Smooth muscle cell (in vitro differentiated cells): ENCODE results near the gene GHDC. TPM values are rescaled to one million over a fixed set of nuclear protein-coding genes. Genes with fewer than 3 reads are reported as not detected.
"Not testable (repeated sequence)": the region's sequence is repeated elsewhere in the genome, so short reads cannot be mapped to it uniquely, and the experiment has no call there.

Experiments
- DNase-seq: peaks from one replicate; lab custom pipeline; 2025; ENCODE audit not compliant: unreplicated experiment; lab: John Stamatoyannopoulos, UW
- H2AFZ ChIP-seq: fragments of 200-600 bp; sonication (generic); 2 replicates; pipeline ENCODE4 v1.6.0; 2016; ENCODE audit warnings: antibody characterized with exemption, low read depth, mild to moderate bottlenecking
- H3F3A ChIP-seq: fragments of 200-600 bp; sonication (generic); 2 replicates; pipeline ENCODE4 v1.6.0; 2017; ENCODE audit warnings: antibody characterized with exemption, low read depth
- H3K27ac ChIP-seq: fragments of 200-600 bp; sonication (generic); 2 replicates; pipeline ENCODE4 v1.5.1; 2016; ENCODE audit warnings: low read depth, mild to moderate bottlenecking
- H3K27me3 ChIP-seq: fragments of 200-600 bp; sonication (generic); 2 replicates; pipeline ENCODE4 v1.6.1; 2016; ENCODE audit warnings: low read depth, mild to moderate bottlenecking
- H3K36me3 ChIP-seq: fragments of 200-600 bp; sonication (generic); 2 replicates; pipeline ENCODE4 v1.5.1; 2016; ENCODE audit warnings: low read depth
- H3K4me1 ChIP-seq: fragments of 200-600 bp; sonication (generic); 2 replicates; pipeline ENCODE4 v1.5.1; 2016; ENCODE audit warnings: low read depth
- H3K4me2 ChIP-seq: fragments of 200-600 bp; sonication (generic); 2 replicates; pipeline ENCODE4 v1.6.0; 2016; ENCODE audit warnings: mild to moderate bottlenecking
- H3K4me3 ChIP-seq: fragments of 200-600 bp; sonication (generic); 2 replicates; pipeline ENCODE4 v1.5.1; 2016; ENCODE audit warnings: mild to moderate bottlenecking
- H3K79me2 ChIP-seq: fragments of 200-600 bp; sonication (generic); 2 replicates; pipeline ENCODE4 v1.6.0; 2016; ENCODE audit warnings: low read depth, mild to moderate bottlenecking
- H3K9ac ChIP-seq: fragments of 200-600 bp; sonication (generic); 2 replicates; pipeline ENCODE4 v1.6.0; 2016; ENCODE audit warnings: low read depth
- H3K9me3 ChIP-seq: fragments of 200-600 bp; sonication (generic); replicated peaks from 2 replicates; pipeline ENCODE4 v1.5.1; 2016; ENCODE audit warnings: low read depth
- H4K20me1 ChIP-seq: fragments of 200-600 bp; sonication (generic); 2 replicates; pipeline ENCODE4 v1.6.0; 2016; ENCODE audit warnings: low read depth
- WGBS: methylation state at CpG from one replicate; pipeline ENCODE4 v1.1.7; 2016; ENCODE audit warnings: low lambda C conversion rate; 5-methylcytosine and 5-hydroxymethylcytosine counted together
- polyA plus RNA-seq: library from polyadenylated mRNA; unstranded; fragments of >200 nt; fragmentation: Nextera tagmentation; extraction: Ambion mirVana; gene quantifications from 2 replicates; pipeline ENCODE4 v1.2.1, GENCODE V29; 2016
- total RNA-seq: library from RNA; depleted of rRNA; stranded (reverse); fragments of >200 nt; gene quantifications from 2 replicates; pipeline ENCODE4 v1.2.3, GENCODE V29; 2014
- TF ChIP-seq, protein P1 (sequence below): fragments of 200-600 bp; sonication (generic); IDR thresholded peaks from 2 replicates; pipeline ENCODE4 v1.5.1; 2017; ENCODE audit warnings: borderline replicate concordance, mild to moderate bottlenecking, antibody characterized with exemption; ENCODE audit not compliant: insufficient read depth, poor library complexity, severe bottlenecking

Gene GHDC
- total and polyA plus RNA-seq, 2 experiments from 2014 or later = 4.8 to 11.5 TPM

DNA sequence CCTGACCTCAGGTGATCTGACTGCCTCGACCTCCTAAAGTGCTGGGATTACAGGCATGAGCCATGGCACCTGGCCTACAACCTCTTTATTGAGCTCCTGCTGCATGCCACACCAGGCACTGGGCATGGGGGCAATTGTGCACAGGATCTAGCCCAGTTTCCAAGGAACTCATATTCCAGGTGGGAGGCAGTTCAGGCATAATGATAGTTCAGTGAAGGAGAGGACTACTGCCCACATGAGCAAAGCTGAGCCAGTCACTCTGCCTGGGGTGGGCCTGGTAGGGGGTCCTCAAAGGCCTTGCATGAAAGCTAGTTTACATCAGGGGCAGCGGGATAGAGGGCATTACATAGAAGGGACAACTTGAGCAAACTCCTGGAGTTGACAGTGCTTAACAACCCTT, 6.5 kb downstream of the GHDC start:
- no peaks in the 10 kb centered on the region for H4K20me1 ChIP-seq
- no peaks in the 10 kb centered on the region for H3K9me3 ChIP-seq
- no peak for DNase-seq
- H3K27ac ChIP-seq = no peak overlapping the region
- H3K4me2 ChIP-seq = no peak overlapping the region
- H3K9ac ChIP-seq = no peak overlapping the region
- peaks cover 1% of the 10 kb centered on the region for H3K27me3 ChIP-seq
- no peaks in the 10 kb centered on the region for H3K36me3 ChIP-seq
- H3F3A ChIP-seq = no peaks in the 10 kb centered on the region
- 98% methylated on average over 2 of the region's 2 CpGs for WGBS
- TF ChIP-seq, protein P1, sequence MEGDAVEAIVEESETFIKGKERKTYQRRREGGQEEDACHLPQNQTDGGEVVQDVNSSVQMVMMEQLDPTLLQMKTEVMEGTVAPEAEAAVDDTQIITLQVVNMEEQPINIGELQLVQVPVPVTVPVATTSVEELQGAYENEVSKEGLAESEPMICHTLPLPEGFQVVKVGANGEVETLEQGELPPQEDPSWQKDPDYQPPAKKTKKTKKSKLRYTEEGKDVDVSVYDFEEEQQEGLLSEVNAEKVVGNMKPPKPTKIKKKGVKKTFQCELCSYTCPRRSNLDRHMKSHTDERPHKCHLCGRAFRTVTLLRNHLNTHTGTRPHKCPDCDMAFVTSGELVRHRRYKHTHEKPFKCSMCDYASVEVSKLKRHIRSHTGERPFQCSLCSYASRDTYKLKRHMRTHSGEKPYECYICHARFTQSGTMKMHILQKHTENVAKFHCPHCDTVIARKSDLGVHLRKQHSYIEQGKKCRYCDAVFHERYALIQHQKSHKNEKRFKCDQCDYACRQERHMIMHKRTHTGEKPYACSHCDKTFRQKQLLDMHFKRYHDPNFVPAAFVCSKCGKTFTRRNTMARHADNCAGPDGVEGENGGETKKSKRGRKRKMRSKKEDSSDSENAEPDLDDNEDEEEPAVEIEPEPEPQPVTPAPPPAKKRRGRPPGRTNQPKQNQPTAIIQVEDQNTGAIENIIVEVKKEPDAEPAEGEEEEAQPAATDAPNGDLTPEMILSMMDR = no peak
- H3K79me2 ChIP-seq = no peaks in the 10 kb centered on the region
- no peak overlapping the region for H2AFZ ChIP-seq
- peaks cover 15% of the 10 kb centered on the region for H3K4me1 ChIP-seq
- no peak overlapping the region for H3K4me3 ChIP-seq

DNA sequence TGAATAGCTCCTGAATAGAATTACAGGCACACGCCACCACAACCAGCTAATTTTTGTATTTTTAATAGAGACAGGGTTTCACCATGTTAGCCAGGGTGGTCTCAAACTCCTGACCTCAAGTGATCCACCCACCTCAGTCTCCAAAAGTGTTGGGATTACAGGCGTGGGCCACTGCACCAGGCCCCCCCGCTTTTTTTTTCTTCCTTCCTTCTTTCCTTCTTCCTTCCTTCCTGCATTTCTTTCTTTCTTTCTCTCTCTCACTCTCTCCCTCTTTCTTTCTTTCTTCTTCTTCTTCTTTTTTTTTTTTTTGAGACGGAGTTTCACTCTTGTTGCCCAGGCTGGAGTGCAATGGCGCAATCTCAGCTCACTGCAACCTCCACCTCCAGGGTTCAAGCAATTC, 8.1 kb downstream of the GHDC start:
- H2AFZ ChIP-seq, H3K9me3 ChIP-seq, H3K27ac ChIP-seq, H3F3A ChIP-seq, DNase-seq, H3K36me3 ChIP-seq, H3K79me2 ChIP-seq, H4K20me1 ChIP-seq, H3K4me3 ChIP-seq, H3K4me2 ChIP-seq, H3K9ac ChIP-seq: not testable (repeated sequence)
- whole genome bisulfite sequencing = 87% methylated on average over 5 of the region's 5 CpGs
- Histone ChIP-seq H3K27me3 (peaks cover 18% of the 10 kb centered on the region), H3K4me1 (peaks cover 15% of the 10 kb centered on the region)

DNA sequence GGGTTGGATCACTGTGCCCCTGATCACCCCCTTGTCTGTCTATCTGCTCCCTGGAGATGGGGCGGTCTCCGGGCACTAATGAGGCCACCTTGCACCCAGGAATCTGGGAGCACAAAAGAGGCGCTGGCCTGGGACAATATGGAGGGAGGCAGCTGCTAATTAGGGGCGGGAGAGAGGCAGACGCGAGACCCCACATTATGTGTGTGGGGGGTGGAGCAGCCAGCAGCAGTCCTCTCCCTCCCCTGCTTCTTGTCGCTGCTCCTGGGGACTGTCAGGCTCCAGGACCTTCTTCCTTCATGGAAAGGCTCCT, 8.7 kb downstream of the GHDC start:
- H3K4me1 ChIP-seq = peaks cover 15% of the 10 kb centered on the region
- H3K4me2 ChIP-seq = no peak overlapping the region
- WGBS = 83% methylated on average over 7 of the region's 7 CpGs
- no peak for DNase-seq
- H3K9me3 ChIP-seq = no peaks in the 10 kb centered on the region
- H2AFZ ChIP-seq = no peak overlapping the region
- no peaks in the 10 kb centered on the region for H3F3A ChIP-seq
- peaks cover 24% of the 10 kb centered on the region for H3K27me3 ChIP-seq
- no peaks in the 10 kb centered on the region for H4K20me1 ChIP-seq
- no peak overlapping the region for H3K9ac ChIP-seq
- H3K27ac ChIP-seq = no peak overlapping the region
- TF ChIP-seq, protein P1 = no peak
- H3K4me3 ChIP-seq = no peak overlapping the region
- no peaks in the 10 kb centered on the region for H3K36me3 ChIP-seq
- H3K79me2 ChIP-seq = no peaks in the 10 kb centered on the region

DNA sequence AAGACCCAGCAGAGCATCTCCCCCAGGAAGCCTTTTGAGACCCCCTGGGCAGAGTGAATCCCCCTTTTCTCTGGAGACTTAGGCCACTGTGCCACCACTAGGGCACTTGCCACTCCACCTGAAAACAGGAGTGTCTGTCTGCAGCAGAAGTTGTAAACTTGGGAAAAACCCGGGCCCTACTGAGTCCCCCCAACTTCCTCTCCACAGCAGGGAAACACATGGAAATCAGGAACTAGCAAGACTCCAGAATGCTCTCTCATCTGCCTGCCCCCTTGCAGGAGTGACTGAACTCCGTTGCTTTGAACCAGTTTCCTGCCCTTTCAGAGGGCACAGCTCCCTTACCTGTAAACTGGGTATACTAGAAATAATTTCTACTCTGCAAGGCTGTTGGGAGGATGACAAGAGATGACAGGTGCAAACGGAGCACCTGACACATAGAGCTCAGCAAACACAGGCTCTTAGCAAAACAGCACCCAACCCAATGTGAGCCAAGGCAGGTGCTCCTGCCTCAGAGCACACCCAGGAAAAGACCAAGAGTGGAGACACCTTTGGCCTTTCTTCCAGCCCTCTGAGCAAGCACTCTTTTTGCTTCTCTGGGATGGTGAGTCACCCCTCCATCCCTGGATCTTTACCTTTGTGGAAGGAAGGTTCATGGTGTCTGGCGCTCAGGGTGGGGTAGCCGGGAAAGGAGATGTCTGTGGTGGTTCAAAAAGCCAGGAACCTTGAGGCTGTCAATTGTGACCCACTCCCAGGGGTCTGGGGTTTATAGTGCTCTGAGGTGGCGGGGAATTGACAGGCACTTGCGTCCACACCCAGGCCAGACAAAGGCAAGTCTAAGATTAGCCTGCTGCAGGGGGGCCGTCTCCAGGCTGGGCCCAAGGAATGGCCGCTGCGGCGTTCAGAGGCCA, 9.3 kb downstream of the GHDC start, which contains the start of gene HCRT:
Gene HCRT (minus strand): TSS at position 740 of the 908 bp plus-strand sequence. CDS start 87 bp downstream, at position 653.
- Histone ChIP-seq H3K4me1 (peaks cover 18% of the 10 kb centered on the region), H3F3A (no peaks in the 10 kb centered on the region), H2AFZ (peak within 1 kb of the TSS; percentile 97), H3K9me3 (no peaks in the 10 kb centered on the region), H3K27me3 (peaks cover 30% of the 10 kb centered on the region), H4K20me1 (no peaks in the 10 kb centered on the region), H3K36me3 (no peaks in the 10 kb centered on the region), H3K4me3 (peak within 1 kb of the TSS; percentile 56), H3K79me2 (no peaks in the 10 kb centered on the region), H3K4me2 (peak within 1 kb of the TSS; percentile 99), H3K27ac (no peak within 1 kb of the TSS), H3K9ac (no peak within 1 kb of the TSS)
- 79% methylated on average over 11 of the region's 11 CpGs for WGBS
- no peak for DNase-seq
- TF ChIP-seq, protein P1 = no peak
